ENCODE data around the gene CTRB2.

CTRB2 gene
- total RNA-seq: 0 reads per million in 9 experiments

DNA sequence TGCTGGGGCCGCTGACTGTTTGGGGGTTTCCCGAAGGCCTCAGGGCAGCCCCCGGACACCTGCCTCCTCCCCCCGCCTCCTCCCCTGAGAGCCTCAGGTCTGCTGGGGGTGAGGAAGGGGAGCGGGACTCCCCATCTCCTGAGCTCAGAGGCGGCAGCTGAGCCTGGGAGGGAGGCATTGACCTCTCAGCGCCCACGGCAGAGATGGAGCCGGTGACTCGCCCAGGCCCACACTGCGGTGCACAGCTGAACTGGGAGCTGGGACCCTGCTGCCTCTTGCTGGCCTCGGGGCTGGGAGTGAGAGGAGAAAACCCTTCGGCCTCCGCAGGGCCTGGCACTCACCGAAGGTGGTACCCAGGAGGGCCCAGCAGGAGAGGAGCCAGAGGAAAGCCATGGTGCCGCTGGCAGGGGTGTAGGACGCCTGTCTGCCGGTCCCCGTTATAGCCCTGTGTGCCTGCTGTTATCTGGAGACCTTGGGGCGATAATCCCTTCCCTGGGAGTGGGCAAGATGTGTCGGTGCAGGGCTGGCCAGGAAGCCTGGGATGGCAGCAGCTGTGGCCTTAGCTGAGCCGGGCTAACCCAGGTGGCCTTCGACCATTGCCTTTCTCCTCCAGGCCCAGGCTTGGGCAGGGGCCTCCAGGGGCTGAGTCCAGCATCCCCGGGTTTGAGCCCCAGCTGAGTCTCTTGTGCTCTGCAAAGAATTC lies at the start of gene CTRB2:
CTRB2 (minus strand) TSS at position 413 of the 703 bp plus-strand sequence; CDS start at position 393, 20 bp downstream.
- no peak for ATAC-seq (replicated peaks)
- Mint-ChIP-seq H3K27ac (no peak within 1 kb of the TSS), H3K36me3 (ENCODE audit: insufficient read depth) (no peaks in the 10 kb centered on the region), H3K4me3 (no peak within 1 kb of the TSS), H3K9me3 (no peaks in the 10 kb centered on the region), H3K27me3 (peaks cover 0 to 15% of the 10 kb centered on the region in 2 donors), H3K4me1 (ENCODE audit: low read depth in 2 of 2) (no peaks in the 10 kb centered on the region)
- no peak for DNase-seq

DNA sequence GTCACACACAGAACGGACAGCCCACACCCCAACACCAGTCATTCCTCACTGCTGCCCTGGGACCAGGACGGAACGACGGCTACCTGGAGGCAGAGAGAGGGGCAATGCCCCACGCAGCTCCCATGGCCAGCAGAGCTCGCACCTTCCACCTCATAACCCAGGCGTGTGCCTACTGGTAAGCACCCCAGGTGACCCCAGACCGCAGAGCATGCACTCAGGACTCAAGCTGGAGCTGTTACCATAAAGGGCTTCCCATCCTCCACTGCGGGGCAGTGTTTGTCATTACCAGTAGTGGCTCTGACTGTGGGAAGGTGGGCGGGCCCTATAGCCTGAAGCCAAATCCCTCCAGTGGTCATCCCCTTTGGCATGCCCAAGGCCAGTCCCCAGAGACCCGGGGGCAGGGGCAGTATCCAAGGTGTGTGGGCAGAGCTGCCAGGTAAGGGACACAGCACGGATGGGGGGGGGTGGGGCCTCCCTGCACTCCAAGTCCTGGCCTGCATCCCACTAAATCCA lies 49.2 kb upstream of the CTRB2 start:
- Mint-ChIP-seq H3K4me1 (ENCODE audit: low read depth in 2 of 2) (peaks cover 0 to 6% of the 10 kb centered on the region in 2 donors), H3K27ac (no peak overlapping the region), H3K4me3 (no peak overlapping the region), H3K9me3 (no peaks in the 10 kb centered on the region), H3K36me3 (ENCODE audit: insufficient read depth) (no peaks in the 10 kb centered on the region), H3K27me3 (peaks cover 43 to 68% of the 10 kb centered on the region in 2 donors)
- ATAC-seq (replicated peaks): no peak
- no peak for DNase-seq

DNA sequence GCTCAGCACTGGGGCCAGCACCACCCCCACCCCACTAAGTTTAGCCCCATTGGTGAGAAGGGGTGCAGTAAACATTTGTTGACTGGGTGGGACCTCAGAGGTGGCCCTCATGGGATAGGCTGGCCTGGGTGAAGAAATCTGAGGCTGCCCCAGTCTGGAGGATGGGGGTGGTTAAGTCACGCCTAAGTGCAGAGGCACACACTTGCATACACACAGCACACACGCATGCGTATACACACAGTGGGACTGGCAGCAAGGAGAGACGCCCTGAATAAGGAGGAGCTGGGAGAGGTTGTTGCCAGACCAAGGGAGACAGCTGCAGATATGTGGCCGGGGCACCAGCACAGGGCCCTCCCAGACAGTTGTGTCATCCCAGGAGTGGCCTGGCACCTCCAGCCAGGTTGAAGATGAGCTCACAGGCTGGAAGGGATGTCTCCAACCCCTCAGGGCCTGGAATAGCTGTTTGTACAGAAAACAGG lies 47.4 kb upstream of the CTRB2 start:
- ATAC-seq (replicated peaks) (no peak), DNase-seq (no peak)
- H3K4me3 Mint-ChIP-seq: no peak overlapping the region
- H3K27me3 Mint-ChIP-seq: peaks cover 56 to 82% of the 10 kb centered on the region in 2 donors
- peaks cover 0 to 10% of the 10 kb centered on the region in 2 donors for H3K4me1 Mint-ChIP-seq (ENCODE audit: low read depth in 2 of 2)
- H3K36me3 Mint-ChIP-seq (ENCODE audit: insufficient read depth): no peaks in the 10 kb centered on the region
- H3K9me3 Mint-ChIP-seq: no peaks in the 10 kb centered on the region
- no peak overlapping the region for H3K27ac Mint-ChIP-seq

DNA sequence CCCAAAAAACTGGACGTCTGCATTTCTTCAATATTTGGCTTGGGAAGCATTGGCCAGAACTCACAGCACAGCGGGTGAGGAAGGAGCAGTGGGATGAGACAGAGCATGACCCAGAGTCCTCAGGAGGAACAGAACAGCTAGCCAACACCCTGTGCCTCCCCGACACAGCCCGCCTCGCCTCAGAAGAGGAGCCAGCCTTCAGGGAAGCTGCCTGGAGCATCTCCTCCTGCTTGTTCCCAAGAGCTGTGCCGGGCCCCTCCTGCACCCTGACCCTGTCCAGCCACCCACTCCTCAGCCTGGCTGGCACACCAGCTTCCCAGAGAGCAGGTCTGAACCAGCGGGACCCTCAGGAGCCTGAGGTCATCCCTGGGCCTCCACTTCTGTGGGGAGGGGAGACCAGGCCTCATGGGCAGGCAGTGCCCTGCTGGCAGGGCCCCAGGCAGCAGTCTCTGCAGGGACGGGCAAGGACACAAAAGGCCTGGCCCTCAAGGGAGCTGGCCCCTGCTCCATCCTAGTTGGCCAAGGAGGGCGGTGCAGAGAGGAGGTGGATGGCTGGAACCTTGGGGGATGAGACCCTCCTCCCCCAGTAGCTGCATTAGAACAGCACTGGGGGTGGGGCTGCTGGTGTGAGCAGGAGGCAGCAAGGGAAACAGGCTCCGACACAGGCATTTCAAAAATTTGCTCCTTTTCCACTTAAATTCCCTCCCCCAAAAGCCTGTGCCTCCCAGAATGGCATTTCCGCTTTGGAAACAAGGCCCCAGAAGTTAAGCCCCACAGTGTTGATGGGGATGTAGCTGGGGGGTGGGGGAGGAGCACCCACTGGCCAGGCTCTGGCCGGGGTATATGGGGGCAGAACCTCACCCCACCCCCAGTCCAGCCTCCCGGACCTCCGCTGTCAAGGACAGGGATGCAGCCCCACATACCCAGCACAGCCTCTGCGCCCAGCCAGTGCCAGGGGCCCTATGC lies 46.3 kb upstream of the CTRB2 start:
- ATAC-seq (replicated peaks) (no peak), DNase-seq (no peak)
- Mint-ChIP-seq H3K27me3 (peaks cover 59 to 88% of the 10 kb centered on the region in 2 donors), H3K4me3 (no peak overlapping the region), H3K27ac (no peak overlapping the region), H3K4me1 (ENCODE audit: low read depth in 2 of 2) (peaks cover 4 to 14% of the 10 kb centered on the region in 2 donors), H3K9me3 (no peaks in the 10 kb centered on the region), H3K36me3 (ENCODE audit: insufficient read depth) (no peaks in the 10 kb centered on the region)

DNA sequence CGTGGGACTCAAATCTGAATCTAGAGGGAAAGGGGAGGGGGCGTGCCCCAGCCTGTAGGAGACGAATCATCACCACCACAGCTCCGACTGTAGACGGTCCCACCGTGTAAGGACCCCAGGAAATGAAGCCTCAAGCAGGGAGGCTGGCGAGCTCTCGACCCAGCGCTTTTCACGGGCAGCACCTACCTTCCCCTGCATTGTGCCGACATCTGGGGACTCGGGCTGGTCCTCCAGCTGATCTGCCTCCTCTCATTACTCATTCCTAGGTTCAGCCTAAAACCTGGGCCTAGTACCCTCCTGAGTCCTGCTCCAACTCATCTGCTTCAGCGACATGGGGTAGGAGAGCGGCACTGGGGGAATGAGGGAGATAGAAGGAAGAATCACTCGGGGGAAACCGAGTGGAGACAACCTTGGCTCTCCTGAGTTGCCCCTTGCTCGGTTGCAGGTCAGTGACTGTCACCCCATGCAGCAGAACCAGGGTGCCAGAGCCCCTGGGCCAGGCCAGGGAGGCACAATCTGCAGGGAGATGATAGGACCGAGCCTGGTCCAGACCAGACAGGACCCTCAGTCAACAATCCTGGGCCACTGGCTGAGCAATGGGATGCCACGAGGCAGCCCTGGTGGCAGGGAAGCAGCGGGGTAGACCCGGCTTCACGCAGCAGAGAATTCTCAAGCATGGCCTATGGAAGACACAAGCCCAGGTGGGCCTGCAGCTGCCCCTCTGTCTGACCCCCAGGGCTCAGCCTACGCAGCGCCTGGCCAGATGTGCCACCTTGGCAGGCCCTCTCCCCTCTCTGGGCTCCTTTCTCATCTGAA lies 45.3 kb upstream of the CTRB2 start:
- Mint-ChIP-seq H3K4me3 (peak overlapping the region; percentile 66 to 79), H3K27me3 (peaks cover 60 to 88% of the 10 kb centered on the region in 2 donors), H3K9me3 (no peaks in the 10 kb centered on the region), H3K4me1 (ENCODE audit: low read depth in 2 of 2) (peaks cover 5 to 15% of the 10 kb centered on the region in 2 donors), H3K27ac (no peak overlapping the region), H3K36me3 (ENCODE audit: insufficient read depth) (no peaks in the 10 kb centered on the region)
- ATAC-seq (replicated peaks) (no peak), DNase-seq (no peak)

DNA sequence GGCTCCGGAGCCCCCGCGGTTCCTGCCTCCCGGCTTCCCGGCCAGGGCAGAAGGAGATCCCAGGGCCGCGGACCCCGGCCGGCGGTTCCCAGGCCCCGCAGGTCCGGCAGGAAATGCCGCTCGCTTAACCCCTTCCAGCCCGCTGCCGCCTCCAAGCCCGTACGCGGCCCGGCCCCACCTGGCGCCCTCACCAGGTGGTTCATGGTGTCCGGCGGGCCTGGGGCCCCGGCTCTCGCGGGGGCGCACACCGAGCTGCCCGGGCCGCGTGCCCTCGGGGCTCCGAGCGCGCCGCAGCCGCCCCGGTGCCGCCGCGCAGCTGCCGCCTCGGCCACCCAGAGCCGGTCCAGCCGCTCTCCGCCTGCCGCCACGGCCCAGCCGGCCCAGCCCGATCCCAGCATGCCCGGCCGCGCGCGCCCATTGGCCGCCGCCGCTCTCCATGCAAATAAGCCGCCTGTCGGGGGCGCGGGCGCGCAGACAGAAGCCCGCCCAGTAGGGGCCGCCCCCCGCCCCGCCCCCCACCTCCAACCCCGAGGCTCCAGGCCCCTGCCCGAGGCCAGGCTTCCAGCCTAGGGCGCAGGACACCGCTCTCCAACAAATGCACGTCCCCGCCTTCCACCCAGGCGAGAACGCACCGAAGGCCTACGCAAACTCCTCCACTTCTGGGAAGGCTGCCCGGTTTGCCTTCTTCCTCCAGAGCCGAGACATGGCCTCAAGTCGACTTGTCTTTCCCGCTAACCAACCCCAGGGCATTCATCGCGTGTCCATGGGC lies 44.5 kb upstream of the CTRB2 start, which contains the start of gene BCAR1:
BCAR1 (minus strand) TSS at position 345 of the 769 bp plus-strand sequence; CDS start at position 203, 142 bp downstream.
- Mint-ChIP-seq H3K27ac (no peak within 1 kb of the TSS), H3K9me3 (no peaks in the 10 kb centered on the region), H3K4me1 (ENCODE audit: low read depth in 2 of 2) (peaks cover 5 to 15% of the 10 kb centered on the region in 2 donors), H3K4me3 (peak within 1 kb of the TSS; percentile 66 to 79), H3K36me3 (ENCODE audit: insufficient read depth) (no peaks in the 10 kb centered on the region), H3K27me3 (peaks cover 60 to 88% of the 10 kb centered on the region in 2 donors)
- no peak for ATAC-seq (replicated peaks)
- no peak for DNase-seq

DNA sequence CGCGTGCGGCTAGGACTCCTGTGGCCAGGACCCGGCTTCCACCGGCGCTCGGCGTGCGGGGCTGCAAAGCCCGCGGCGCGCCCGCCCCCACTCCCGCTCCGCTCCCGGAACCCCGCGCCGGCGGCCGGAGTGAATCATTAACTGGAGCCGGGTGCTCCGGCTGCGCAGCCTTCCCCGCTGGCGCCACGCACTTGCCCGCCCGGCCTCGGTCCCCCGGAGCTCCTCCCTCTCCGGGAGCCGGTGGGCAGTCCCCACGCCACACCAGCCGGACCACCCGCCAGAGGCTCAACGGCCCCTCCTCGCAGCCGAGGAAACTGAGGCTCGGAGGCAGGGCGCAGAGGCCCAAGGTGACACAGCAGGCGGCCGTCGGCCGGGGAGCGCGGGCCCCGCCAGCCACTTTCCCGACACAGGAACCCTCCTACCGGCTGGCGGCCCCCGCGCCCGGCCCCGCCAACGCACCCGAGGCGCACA lies 43.9 kb upstream of the CTRB2 start:
- Mint-ChIP-seq H3K4me1 (ENCODE audit: low read depth in 2 of 2) (peaks cover 5 to 15% of the 10 kb centered on the region in 2 donors), H3K27ac (no peak overlapping the region), H3K27me3 (peaks cover 60 to 89% of the 10 kb centered on the region in 2 donors), H3K9me3 (no peaks in the 10 kb centered on the region), H3K4me3 (peak overlapping the region in 1 of 2 donors; percentile 27), H3K36me3 (ENCODE audit: insufficient read depth) (no peaks in the 10 kb centered on the region)
- DNase-seq (no peak), ATAC-seq (replicated peaks) (no peak)

DNA sequence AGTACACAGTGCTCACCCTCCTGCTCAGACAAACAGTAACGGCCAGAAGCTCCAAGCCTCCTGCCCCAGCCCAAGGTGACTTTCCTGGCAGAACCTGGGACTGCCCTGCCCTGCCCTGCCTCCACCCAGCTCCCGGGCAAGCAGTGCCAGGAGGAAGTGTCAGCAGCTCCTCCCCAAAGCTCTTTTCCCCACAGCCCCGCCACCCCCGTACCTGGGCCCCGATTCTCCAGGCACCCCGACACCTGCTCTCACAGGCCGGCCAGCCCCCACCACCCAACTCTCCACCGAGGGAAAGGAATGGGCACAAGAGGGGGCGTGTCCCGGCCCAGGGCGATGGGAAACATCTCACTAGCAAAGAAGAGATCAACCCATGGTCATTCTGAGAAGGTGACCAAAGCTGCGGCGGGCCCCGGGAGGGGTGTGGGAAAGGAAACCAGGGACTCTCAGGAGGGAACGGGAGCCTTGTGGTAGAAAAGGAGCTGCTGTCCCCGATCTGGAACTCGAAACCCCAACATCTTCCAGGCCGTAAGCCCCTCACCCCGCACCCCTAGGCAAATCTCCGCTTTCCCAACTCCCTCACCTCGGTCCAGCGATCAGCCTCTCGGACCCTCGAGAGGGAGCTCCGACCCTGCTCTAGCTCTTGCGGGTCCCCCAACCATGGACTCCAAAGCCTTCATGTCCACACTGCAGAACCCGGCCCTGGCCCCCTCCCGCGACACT lies 43.3 kb upstream of the CTRB2 start:
- Mint-ChIP-seq H3K27me3 (peaks cover 60 to 86% of the 10 kb centered on the region in 2 donors), H3K27ac (no peak overlapping the region), H3K9me3 (no peaks in the 10 kb centered on the region), H3K4me1 (ENCODE audit: low read depth in 2 of 2) (peaks cover 5 to 15% of the 10 kb centered on the region in 2 donors), H3K4me3 (peak overlapping the region; percentile 27 to 52), H3K36me3 (ENCODE audit: insufficient read depth) (no peaks in the 10 kb centered on the region)
- ATAC-seq (replicated peaks) (no peak), DNase-seq (no peak)

DNA sequence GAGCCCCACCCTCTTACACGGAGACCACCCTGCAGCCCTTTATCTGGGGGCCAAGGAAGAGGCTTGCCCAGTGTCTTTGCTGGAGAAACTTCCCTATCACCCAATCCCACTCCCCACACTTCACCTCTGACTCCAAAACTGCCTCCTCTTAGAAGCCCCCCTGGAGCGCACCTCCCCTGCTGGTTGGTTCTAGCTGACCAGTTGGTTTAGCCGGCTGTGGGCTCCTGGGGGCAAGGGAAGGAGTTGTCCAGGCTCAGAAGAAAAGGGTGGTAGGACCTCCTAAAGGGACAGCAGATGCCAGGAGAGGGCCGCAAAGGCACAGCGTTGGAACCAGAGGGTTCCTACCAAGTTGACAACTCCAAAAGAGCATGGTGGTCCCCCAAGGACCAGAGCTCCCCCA lies 42.5 kb upstream of the CTRB2 start:
- no peak overlapping the region for H3K27ac Mint-ChIP-seq
- H3K27me3 Mint-ChIP-seq: peaks cover 52 to 78% of the 10 kb centered on the region in 2 donors
- H3K36me3 Mint-ChIP-seq (ENCODE audit: insufficient read depth): no peaks in the 10 kb centered on the region
- ATAC-seq (replicated peaks): no peak
- no peaks in the 10 kb centered on the region for H3K9me3 Mint-ChIP-seq
- peaks cover 5 to 17% of the 10 kb centered on the region in 2 donors for H3K4me1 Mint-ChIP-seq (ENCODE audit: low read depth in 2 of 2)
- H3K4me3 Mint-ChIP-seq: no peak overlapping the region
- no peak for DNase-seq

DNA sequence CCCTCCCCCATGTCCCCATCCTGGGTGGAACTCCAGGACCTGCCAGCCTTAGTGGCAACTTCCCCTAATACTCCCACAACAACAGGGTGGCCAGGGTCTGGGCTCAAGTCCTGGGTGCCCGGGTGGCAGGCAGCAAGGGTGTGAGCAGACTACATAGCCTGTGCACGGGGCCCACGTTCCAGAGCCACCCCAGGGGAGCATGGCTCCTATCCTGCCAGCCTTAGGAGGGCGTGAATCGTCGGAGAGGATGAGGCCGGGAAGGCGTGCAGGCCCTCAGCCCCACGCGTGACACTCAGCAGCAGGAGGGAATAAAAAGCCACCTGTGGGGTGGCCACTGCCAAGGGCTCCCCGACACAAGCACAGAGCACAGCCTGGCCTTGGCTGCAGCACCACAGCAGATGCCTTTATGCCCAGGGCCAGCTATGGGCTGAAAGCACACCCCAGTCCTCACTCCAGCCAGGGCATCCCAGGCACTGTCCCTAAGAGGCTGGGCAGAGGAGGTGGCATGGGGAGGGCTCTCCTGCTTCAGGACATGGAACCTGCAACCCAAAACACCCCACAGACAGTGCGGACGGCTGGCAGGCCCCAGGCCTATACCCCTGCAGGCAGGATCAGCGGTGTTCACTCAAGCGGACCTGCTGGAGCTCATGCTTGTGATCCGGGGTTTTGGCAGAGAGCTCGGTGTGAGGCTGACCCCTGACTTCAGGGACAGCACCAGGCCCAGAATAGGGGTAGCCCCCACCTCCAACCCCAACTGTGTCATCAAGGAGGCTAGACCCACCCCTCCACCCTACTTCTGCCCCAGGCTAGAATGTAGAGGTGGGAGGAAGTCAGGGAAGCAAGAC lies 41.8 kb upstream of the CTRB2 start:
- H3K27ac Mint-ChIP-seq: no peak overlapping the region
- H3K9me3 Mint-ChIP-seq: no peaks in the 10 kb centered on the region
- H3K27me3 Mint-ChIP-seq: peaks cover 46 to 71% of the 10 kb centered on the region in 2 donors

DNA sequence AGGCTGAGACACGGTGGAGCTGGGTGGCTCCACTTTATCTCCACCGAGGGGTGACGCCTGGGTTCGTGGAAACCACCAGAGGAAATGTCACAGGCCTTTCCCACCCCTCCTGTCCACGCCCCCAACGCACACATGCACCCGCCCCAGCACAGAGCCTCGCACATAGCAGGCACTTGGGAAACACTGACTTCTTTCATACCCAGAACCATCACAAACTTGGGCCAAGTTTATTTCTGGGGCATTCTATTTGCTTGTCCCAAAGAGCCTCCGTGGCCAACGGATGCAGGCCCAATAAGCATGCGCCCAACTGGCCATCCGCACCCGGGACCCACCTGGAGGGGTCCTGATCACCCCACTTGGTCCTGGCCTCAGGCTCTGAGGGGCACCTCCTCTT lies 41.2 kb upstream of the CTRB2 start:
- peaks cover 40 to 65% of the 10 kb centered on the region in 2 donors for H3K27me3 Mint-ChIP-seq
- no peak for ATAC-seq (replicated peaks)
- H3K4me3 Mint-ChIP-seq: no peak overlapping the region
- H3K36me3 Mint-ChIP-seq (ENCODE audit: insufficient read depth): no peaks in the 10 kb centered on the region
- no peaks in the 10 kb centered on the region for H3K9me3 Mint-ChIP-seq
- no peak for DNase-seq
- H3K27ac Mint-ChIP-seq: no peak overlapping the region
- H3K4me1 Mint-ChIP-seq (ENCODE audit: low read depth in 2 of 2): peaks cover 5 to 17% of the 10 kb centered on the region in 2 donors

More for the DNA sequence above, 41.8 kb upstream of the CTRB2 start:
- no peak for DNase-seq
- peaks cover 5 to 17% of the 10 kb centered on the region in 2 donors for H3K4me1 Mint-ChIP-seq (ENCODE audit: low read depth in 2 of 2)
- ATAC-seq (replicated peaks): no peak
- H3K36me3 Mint-ChIP-seq (ENCODE audit: insufficient read depth): no peaks in the 10 kb centered on the region
- H3K4me3 Mint-ChIP-seq: peak overlapping the region in 1 of 2 donors; percentile 10

All from effector memory CD8-positive, alpha-beta T cell (primary cell).